HL-60 (cell line): ENCODE data around the gene NMRAL1.

ENCODE experiments used
- DNase-seq, 2 experiments: peaks; one replicate each; pipeline ENCODE4 v3.0.0-alpha.2; 2010 to 2020; ENCODE audit warnings: low read depth in 1 of 2, low spot score in 1 of 2
- H3K27ac ChIP-seq: fragments of 250-450 bp; sonication (Bioruptor Pico); replicated peaks from 2 replicates; pipeline ENCODE4 v1.5.1; 2020; ENCODE audit warnings: mild to moderate bottlenecking, moderate library complexity
- H3K27me3 ChIP-seq: fragments of 250-450 bp; sonication (Bioruptor Pico); 2 replicates; pipeline ENCODE4 v1.5.1; 2021; ENCODE audit warnings: mild to moderate bottlenecking, moderate library complexity; ENCODE audit not compliant: insufficient read depth, poor library complexity, severe bottlenecking
- H3K4me3 ChIP-seq: replicated peaks from 2 replicates; pipeline ENCODE4 v1.5.1; 2011; ENCODE audit warnings: mild to moderate bottlenecking, control low read depth, low read length; ENCODE audit not compliant: insufficient read depth
- CTCF ChIP-seq: IDR thresholded peaks from one replicate; pipeline ENCODE4 v1.5.1; 2011; ENCODE audit warnings: low read length, control low read depth, inconsistent platforms; ENCODE audit not compliant: insufficient read depth
- GABPA ChIP-seq: IDR thresholded peaks from 2 replicates; pipeline ENCODE4 v1.6.1; 2012; ENCODE audit warnings: low read depth
- POLR2AphosphoS5 ChIP-seq: IDR thresholded peaks from 2 replicates; pipeline ENCODE4 v1.6.1; 2012; ENCODE audit warnings: low read depth
- SPI1 ChIP-seq: IDR thresholded peaks from 2 replicates; pipeline ENCODE4 v1.6.1; 2012; ENCODE audit warnings: low read depth, mild to moderate bottlenecking, borderline replicate concordance
- TF ChIP-seq, protein P1 (sequence below): IDR thresholded peaks from 2 replicates; pipeline ENCODE4 v1.6.1; 2012; ENCODE audit warnings: low read depth; ENCODE audit not compliant: insufficient replicate concordance

NMRAL1 gene

DNA sequence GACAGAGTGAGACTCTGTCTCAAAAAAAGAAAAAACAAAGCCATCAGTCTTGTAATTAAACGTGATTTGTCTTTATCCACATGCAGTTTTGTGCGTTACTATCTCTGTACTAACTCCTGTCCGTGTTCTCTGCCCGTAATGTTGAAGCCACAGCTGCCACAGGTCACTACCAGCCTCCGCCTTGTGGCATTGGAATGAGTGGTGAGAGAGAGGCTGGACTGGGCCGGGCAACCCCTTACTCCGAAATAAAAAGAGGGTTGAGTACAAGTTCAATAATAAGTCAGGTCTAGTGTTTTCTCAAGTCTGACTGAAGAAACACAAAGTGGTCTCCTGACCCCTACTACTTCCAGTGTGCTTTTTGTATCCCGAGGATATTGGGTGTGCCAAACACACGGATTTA lies 43.4 kb downstream of the NMRAL1 start:
- H3K4me3 ChIP-seq, result no peak overlapping the region
- no peaks in the 10 kb centered on the region for H3K27me3 ChIP-seq
- no peak overlapping the region for H3K27ac ChIP-seq
- no peak for DNase-seq
- TF ChIP-seq GABPA, result no peak
- TF ChIP-seq SPI1, result no peak
- TF ChIP-seq, protein P1, sequence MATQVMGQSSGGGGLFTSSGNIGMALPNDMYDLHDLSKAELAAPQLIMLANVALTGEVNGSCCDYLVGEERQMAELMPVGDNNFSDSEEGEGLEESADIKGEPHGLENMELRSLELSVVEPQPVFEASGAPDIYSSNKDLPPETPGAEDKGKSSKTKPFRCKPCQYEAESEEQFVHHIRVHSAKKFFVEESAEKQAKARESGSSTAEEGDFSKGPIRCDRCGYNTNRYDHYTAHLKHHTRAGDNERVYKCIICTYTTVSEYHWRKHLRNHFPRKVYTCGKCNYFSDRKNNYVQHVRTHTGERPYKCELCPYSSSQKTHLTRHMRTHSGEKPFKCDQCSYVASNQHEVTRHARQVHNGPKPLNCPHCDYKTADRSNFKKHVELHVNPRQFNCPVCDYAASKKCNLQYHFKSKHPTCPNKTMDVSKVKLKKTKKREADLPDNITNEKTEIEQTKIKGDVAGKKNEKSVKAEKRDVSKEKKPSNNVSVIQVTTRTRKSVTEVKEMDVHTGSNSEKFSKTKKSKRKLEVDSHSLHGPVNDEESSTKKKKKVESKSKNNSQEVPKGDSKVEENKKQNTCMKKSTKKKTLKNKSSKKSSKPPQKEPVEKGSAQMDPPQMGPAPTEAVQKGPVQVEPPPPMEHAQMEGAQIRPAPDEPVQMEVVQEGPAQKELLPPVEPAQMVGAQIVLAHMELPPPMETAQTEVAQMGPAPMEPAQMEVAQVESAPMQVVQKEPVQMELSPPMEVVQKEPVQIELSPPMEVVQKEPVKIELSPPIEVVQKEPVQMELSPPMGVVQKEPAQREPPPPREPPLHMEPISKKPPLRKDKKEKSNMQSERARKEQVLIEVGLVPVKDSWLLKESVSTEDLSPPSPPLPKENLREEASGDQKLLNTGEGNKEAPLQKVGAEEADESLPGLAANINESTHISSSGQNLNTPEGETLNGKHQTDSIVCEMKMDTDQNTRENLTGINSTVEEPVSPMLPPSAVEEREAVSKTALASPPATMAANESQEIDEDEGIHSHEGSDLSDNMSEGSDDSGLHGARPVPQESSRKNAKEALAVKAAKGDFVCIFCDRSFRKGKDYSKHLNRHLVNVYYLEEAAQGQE, result no peak
- no peak for TF ChIP-seq POLR2AphosphoS5
- no peak for TF ChIP-seq CTCF

DNA sequence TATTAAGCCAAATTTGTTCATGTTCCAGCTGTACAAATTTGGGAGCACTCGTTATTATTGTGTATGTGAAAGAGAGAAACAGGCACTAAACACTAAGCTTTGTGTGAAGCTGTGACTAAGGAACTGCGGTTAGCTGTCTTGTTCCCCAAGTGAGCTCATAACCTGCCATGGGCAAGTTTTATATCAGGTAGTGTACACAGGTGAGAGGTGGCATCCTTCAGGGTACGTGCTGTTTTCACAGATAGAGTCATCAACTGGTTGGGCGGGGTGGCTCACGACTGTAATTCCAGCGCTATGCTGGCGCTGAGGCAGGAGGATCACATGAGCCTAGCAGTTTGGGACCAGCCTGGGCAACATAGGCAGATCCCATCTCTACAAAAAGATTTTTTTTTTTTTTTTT lies 45.9 kb downstream of the NMRAL1 start:
- no peak overlapping the region for H3K4me3 ChIP-seq
- no peak for DNase-seq
- TF ChIP-seq POLR2AphosphoS5, result no peak
- no peak for TF ChIP-seq CTCF
- TF ChIP-seq GABPA, result no peak
- TF ChIP-seq SPI1, result no peak
- TF ChIP-seq, protein P1, result no peak
- H3K27ac ChIP-seq, result no peak overlapping the region
- H3K27me3 ChIP-seq, result no peaks in the 10 kb centered on the region

DNA sequence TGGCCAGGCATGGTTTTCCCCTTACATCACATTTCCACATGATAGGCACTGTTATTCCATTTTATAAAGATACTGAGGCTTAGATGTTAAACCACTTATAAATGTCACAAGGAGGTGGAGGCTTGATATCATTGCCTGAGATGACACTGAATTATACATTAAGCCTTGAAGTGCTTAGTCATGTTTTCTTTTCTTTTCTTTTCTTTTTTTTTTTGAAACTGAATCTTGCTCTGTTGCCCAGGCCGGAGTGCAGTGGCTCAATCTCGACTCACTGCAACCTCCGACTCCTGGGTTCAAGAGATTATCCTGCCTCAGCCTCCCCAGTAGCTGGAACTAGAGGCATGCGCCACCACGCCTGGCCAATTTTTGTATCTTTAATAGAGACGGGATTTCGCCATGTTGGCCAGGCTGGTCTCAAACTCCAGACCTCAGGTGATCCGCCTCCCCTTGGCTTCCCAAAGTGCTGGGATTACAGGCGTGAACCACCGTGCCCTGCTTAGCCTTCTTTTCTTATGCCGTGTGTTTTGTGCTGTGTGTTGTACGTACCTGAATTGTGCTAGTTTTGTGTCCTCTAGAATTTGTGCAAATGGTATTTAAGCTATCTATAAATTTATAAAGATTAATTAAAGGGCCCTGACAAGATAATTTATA lies 47.6 kb downstream of the NMRAL1 start:
- H3K27ac ChIP-seq, result peak overlapping the region; percentile 94
- TF ChIP-seq GABPA, result no peak
- no peak for TF ChIP-seq POLR2AphosphoS5
- TF ChIP-seq CTCF, result no peak
- no peak for TF ChIP-seq SPI1
- TF ChIP-seq, protein P1, result no peak

More for the DNA sequence above, 47.6 kb downstream of the NMRAL1 start:
- DNase-seq, result no peak
- Histone ChIP-seq H3K4me3 (peak overlapping the region; percentile 94), H3K27me3 (no peaks in the 10 kb centered on the region)
